Calu3 (cell line): ENCODE results near the gene CCR5AS. TPM values are rescaled to one million over a fixed set of nuclear protein-coding genes. Genes with fewer than 3 reads are reported as not detected.

ENCODE experiments used
- BruUV-seq: library from RNA; stranded (reverse); fragments of 400-500 nt; replicated peaks from 2 replicates; lab custom pipeline; 2021; lab: Mats Ljungman, UMichigan
- CTCF ChIA-PET: fragments of 300-600 bp; sonication (Branson Sonifier 250); formaldehyde crosslinking; loops from one replicate; lab custom pipeline; 2022; ENCODE audit warnings: antibody characterized with exemption; lab: Charles Lee
- DNase-seq: peaks from one replicate; pipeline ENCODE4 v3.0.0; 2022
- H3K27ac Mint-ChIP-seq: one replicate; pipeline ENCODE4 v1.8.0; 2022; ENCODE audit warnings: mixed read lengths; ENCODE audit not compliant: unreplicated experiment
- H3K27me3 Mint-ChIP-seq: one replicate; pipeline ENCODE4 v1.8.0; 2022; ENCODE audit warnings: mixed read lengths; ENCODE audit not compliant: unreplicated experiment
- H3K36me3 Mint-ChIP-seq: one replicate; pipeline ENCODE4 v1.8.0; 2022; ENCODE audit warnings: mild to moderate bottlenecking, moderate library complexity, mixed read lengths; ENCODE audit not compliant: insufficient read depth, unreplicated experiment
- H3K4me1 Mint-ChIP-seq: one replicate; pipeline ENCODE4 v1.8.0; 2022; ENCODE audit warnings: mild to moderate bottlenecking, low read depth, mixed read lengths; ENCODE audit not compliant: unreplicated experiment
- H3K4me3 Mint-ChIP-seq: one replicate; pipeline ENCODE4 v1.8.0; 2022; ENCODE audit warnings: mild to moderate bottlenecking, low read depth, moderate library complexity, mixed read lengths; ENCODE audit not compliant: unreplicated experiment
- H3K9me3 Mint-ChIP-seq: one replicate; pipeline ENCODE4 v1.8.0; 2022; ENCODE audit warnings: low read depth, mixed read lengths; ENCODE audit not compliant: unreplicated experiment
- CTCF ChIP-seq: fragments of 200-600 bp; IDR thresholded peaks from one replicate; pipeline ENCODE4 v1.8.0; 2022; ENCODE audit warnings: antibody characterized with exemption; ENCODE audit not compliant: unreplicated experiment
- intact Hi-C: fragments of 100-400 bp; cut with micrococcal nuclease; formaldehyde crosslinking; loops from one replicate; pipeline ENCODE4 v1.10.0; 2022; ENCODE audit not compliant: unreplicated experiment
- total RNA-seq: library from RNA; stranded (reverse); gene quantifications from 2 replicates; pipeline ENCODE4 v1.2.3, GENCODE V29; 2022

The CCR5AS gene

GRCh38 chr3:46314517-46314916, 92.3 kb downstream of the CCR5AS start:
- Mint-ChIP-seq H3K27ac (no peak overlapping the region), H3K4me3 (no peak overlapping the region), H3K36me3 (no peaks in the 10 kb centered on the region), H3K27me3 (peaks cover 41% of the 10 kb centered on the region), H3K9me3 (no peaks in the 10 kb centered on the region), H3K4me1 (peaks cover 8% of the 10 kb centered on the region)
- BruUV-seq: no TSS peak
- no peak for TF ChIP-seq CTCF
- intact Hi-C loops: no loop called here
- CTCF ChIA-PET: no interaction called here
- no peak for DNase-seq

Other genes starting within 250 kb of the CCR5AS start
- 0.87 and 2.2 TPM in 2 replicates for gene CCR1, start 198.8 kb downstream of the CCR5AS start, total RNA-seq
- 0.17 TPM in 1 of 2 replicates, not detected in the other for gene CCR3, start 164.6 kb downstream of the CCR5AS start, total RNA-seq
- not detected in 2 replicates for gene CCR2, start 53.0 kb downstream of the CCR5AS start, total RNA-seq
- gene CCR5, start 36.1 kb downstream of the CCR5AS start, total RNA-seq: not detected in 2 replicates
- 0.54 TPM in 1 of 2 replicates, not detected in the other for gene CCRL2, start 193 bp upstream of the CCR5AS start, total RNA-seq
- gene LTF, start 57.8 kb upstream of the CCR5AS start, total RNA-seq: not detected in 2 replicates
- not detected in 2 replicates for gene RTP3, start 90.9 kb upstream of the CCR5AS start, total RNA-seq
- gene LRRC2, start 159.2 kb upstream of the CCR5AS start, total RNA-seq: not detected in 2 replicates
- gene FAM240A, start 205.5 kb upstream of the CCR5AS start, total RNA-seq: not detected in 2 replicates